Measurements from ENCODE around the gene B3GAT1.

- TF ChIP-seq LEF1 (IDR thresholded peaks at IDR 0.05; ENCODE audit: borderline replicate concordance) (no peak), SP1 (IDR thresholded peaks at IDR 0.05) (no peak), FOXM1 (IDR thresholded peaks at IDR 0.05; ENCODE audit: borderline replicate concordance) (no peak), PKNOX1 (IDR thresholded peaks at IDR 0.05) (no peak), FOXA1 (IDR thresholded peaks at IDR 0.05) (no peak), SUZ12 (IDR thresholded peaks at IDR 0.05) (no peak), ZNF384 (IDR thresholded peaks at IDR 0.05) (no peak), BHLHE40 (IDR thresholded peaks at IDR 0.05; ENCODE audit: borderline replicate concordance) (no peak), HDGF (IDR thresholded peaks at IDR 0.05; ENCODE audit: borderline replicate concordance) (no peak), ELF4 (IDR thresholded peaks at IDR 0.05) (no peak), CTBP1 (IDR thresholded peaks at IDR 0.05; ENCODE audit: borderline replicate concordance) (no peak)
These were observed 31.2 kb upstream of the B3GAT1 start for GRCh38 chr11:134443246-134443645.

All from HEK293T (cell line).